NCI-H82 treated with DMSO at 0.1 percent for 48 hours (cell line): ENCODE results near the gene ARPC5L.

Source experiments
- DNase-seq: peaks from one replicate; lab custom pipeline; 2025; ENCODE audit not compliant: unreplicated experiment; lab: John Stamatoyannopoulos, UW

ARPC5L gene

DNA sequence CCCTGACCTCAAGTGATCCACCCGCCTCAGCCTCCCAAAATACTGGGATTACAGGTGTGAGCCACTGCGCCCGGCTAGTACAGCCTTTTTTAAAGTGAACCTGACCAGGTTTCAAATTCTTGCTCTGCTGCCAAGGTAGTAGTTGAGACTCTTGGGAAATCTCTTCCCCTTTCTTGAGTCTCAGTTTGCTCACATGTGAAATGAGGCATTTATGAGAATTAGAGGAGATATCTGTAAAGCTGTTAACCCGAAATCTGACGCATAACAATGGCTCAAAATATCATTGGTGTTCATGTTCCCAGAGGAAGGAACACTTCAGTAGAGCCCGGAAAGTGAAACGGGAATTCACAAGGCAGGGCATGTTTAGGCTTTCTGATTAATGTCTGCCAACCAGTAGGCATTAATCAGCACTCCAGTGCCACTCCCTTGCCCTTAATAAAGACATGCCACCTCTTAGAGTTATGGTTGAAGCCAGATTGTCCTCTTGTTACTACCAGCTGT lies 1.5 kb downstream of the ARPC5L start:
- no peak for DNase-seq

DNA sequence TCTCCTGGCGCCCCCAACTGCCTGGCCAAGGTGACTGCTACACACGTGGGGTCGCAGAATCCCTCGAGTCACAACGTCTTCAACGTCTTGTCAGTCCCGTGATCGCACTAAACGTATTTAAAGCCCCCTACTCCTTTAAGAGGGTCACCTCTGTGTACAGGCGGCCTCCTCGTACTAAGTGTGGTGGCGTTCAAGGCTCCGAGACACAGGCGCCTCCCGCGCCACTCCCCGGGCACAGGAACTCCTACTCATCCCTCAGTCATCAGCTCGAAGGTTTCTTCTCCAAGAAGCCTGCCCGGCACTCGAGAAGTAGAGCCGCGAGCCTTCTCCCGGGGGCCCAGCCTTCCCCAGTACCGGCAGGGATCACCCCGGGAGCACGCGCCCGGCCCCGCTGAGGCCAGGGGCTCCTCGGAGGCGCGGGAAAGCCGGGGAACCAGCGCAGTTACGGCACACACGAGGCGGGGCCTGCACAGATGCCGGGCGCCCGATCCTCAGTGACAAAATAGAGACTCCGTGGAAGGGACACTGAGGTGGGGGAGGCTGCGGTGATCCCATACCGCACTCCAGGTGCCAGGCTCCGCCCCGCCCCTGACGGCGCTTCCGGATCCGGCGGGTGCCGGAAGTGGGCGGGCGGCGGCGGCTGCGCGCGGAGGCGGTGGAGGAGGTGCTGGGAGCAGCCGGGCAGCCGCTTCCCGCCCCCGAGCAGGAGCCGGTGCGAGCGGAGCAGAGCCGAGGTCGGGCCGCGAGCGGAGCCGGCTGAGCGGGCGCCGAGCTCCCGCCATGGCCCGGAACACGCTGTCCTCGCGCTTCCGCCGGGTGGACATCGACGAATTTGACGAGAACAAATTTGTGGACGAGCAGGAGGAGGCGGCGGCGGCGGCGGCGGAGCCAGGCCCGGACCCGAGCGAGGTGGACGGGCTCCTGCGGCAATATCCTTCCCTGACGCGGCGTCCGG lies 6.9 kb downstream of the ARPC5L start:
- DNase-seq = peak; percentile 28

DNA sequence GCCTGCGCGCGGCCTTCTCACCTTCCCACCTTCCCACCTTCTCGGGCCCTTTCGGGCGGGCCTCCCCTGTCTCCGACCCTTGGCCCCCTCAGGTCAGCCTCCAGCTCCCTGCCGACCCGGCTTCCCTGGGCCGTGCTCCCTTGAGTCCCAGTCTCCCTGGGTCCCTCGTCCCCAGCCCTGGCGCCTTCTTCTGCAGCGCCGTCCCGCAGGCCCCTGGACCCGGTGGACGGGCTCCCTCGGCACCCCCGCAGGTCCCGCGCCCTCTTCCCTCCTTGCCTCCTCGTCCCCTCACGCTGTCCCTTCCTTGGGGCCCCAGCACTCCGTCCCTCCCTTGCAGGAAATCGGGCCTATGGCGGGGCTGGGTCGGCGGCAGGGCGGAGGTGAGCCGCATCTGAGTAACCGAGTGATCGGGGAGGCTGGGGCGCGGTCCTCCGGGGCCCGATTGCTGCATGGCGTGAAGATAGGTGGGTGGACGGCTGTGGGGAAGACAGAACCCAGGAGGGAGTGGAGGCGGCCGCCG lies 7.6 kb downstream of the ARPC5L start:
- no peak for DNase-seq

DNA sequence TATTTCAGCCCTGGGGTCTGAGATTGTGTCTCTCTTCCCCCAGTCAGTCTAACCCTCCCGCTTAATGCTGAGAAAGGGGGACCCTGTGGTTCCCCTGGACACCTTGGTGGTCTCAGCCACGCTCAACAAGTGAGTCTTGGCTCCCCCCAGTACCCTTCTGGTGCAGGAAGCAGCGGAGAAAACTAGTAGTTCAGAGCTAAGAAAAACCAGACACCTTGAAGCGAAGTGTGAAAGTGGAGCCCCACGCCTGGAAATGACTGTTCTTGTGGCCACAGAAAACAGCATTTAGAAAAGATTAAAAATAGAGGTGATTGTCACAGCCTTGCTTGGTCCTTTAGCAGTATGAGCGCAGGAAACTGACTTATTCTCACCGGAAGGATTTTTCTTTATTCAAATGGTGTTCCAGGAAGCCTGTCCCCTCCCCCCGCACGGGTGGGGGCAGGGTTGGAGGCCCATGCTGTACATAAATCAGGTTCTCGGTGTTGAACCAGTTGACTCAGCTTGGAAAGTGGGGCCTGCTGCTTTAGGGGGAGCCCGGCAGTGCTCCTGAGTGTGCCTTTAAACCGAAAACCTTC lies 8.1 kb downstream of the ARPC5L start:
- no peak for DNase-seq

DNA sequence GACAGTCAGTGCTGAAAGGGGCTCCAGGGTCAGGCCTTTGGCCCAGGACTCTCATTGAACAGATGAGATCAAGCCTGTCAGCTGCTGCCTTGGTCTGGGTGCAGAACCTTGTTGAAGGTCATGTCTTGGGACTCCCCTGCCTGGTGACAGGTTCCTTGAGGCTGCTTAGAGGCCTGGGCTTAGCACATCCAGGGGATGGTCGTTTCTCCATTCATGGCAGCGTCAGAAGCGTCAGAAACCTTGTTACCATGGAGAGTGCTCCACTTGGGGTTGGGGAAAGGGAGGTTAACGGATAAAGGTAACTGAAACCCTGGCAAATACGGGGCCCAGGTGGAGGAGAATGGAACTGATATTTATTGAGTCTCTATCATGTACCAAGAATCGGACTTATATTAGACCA lies 8.8 kb downstream of the ARPC5L start:
- no peak for DNase-seq

DNA sequence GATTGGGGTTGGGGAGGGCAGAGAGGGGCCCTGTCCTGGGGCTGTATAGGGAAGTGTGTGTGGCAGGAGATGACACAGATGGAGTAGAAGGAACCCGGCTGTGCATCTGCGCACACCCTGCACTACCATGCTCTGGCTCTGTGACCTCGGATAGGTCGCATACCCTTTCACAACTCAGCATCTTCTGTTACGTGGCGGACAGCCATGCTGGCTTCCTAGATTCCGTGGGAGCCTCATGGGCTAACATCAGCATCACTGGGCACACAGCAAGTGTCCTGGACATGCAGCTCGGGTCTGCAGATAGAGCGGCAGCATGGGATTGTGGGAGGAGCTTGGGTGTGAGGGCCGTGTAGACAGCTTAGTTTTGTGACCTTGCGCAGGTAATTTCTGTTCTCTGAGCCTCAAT lies 9.2 kb downstream of the ARPC5L start:
- DNase-seq = no peak

DNA sequence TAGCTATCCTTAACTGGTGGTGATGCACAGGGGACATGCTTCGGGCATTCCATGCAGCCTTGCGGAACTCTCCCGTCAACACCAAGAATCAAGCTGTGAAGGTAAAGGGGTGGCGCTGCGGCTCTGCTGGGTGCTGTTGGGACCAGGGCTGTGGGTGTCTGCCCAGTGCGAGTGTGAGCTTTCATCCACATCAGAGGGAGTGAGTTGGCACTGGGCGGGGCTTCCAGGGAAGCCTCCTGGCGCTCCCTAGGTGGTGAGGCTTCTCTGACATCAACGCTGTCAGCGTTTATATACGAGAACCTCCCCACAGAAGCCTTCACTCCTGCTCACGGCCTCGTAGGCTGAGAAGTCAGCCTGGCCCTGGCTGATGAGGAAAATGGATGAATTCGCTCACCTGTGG lies 11.7 kb downstream of the ARPC5L start:
- DNase-seq = no peak

DNA sequence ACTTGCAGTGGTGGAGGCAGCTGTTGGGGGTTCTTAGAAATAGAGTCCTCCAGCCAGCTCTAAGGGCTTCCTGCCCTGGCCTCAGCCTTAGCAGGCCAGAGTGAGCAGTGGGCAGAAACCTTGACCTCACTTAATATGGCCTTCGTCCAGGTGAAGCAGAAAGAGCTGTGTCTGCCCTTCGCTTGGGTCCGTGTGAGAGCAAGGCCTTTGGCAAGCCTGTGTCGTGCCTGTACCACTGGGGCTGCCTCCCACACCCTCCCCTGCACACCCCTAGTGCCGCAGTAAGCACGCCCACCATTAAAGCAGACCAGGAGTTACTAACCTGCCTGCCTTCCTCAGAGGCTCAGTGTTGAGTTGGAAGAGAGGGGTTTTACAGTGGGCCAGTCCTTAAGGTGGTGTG lies 13.6 kb downstream of the ARPC5L start:
- no peak for DNase-seq

DNA sequence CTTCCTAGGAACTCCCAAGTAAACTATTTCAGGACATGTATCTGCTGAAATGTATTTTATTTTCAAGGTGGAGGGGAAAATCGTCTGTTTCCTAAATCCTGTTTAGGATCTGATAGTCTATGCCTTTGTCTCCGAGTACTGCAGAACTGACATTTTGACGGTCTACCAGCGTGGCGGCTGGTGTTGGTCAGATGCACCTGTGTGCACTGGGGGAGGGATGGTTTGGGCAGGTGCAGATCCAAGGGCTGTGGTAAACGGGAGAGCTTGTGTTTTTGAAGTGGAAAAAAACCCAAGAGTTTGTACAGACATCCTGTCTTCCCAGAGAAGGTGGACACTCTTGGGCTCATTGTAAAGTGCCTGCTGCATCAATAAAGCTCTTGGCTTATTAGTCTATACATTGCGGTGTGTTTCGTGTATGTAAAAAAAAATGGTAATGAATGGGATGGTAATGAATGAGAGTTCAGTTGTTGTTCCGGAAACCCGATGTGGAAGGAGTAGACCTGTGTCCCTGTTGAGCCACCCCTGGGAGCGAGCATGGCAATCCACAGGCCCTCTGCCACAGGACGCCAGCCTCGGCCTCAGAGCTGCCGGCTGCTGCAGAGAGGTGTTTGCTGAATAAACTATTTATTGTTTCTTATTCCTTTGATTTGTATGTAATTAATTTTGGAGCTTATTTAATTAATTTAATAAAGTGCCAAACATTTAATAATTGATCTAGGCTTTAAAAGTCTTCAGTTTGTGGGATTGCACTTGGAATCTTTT lies 15.3 kb downstream of the ARPC5L start:
- no peak for DNase-seq

DNA sequence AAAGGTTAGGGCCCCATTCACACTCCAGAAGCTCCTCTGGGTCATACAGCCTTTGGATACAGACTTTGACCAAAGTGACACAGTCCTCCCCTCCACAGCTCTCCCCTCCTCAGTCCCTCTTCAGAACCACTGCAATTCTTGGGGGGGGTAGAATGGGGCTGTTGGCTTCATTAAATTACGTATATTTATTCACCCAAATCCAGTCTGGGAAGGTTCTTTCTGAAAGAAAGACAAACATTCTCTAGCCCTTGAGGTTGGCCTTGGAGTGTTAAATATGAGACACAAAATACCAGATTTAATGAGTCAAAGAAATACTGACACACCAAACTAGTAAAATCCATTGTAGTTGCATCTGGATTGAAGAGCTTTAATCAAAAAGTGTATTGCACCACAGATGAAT lies 16.1 kb downstream of the ARPC5L start:
- DNase-seq = no peak

DNA sequence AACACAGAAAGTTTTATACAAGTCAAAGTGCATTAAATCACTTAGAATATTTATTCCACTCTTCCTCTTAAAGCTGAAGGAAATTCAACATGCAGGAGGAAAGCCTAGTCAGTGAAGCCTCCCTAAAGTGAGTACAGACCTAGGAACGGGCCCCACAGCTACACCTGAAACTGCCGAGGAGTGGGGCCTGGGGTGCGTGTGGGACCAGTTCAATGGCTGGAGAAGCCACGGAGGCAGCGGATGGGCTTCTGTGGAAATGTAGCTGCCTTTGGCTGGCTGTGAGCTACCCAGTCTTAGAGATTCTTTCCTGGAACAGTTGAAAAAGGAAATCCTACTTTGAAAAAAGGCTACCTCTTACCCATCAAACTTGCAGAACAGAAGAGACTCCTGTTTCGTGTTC lies 16.6 kb downstream of the ARPC5L start:
- DNase-seq = no peak

DNA sequence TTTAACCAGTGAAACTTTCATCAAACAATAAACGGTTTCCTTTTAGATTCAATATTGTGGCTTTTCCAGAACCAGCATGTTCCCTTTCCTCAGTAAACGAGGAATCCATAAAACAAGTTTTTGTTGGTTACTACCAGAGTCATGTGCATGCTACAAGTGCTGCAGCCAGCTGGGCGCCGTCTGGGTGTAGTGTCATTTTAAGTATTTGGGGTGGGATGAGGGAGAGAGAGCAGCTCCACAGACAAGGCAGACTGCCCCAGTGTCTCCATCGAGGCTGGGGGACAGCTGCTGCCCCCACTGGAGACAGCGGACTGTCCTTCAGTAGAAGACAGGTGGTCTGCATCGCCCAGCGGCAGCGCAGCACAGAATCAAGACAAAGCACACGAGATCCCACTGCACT lies 17.3 kb downstream of the ARPC5L start:
- DNase-seq = no peak

DNA sequence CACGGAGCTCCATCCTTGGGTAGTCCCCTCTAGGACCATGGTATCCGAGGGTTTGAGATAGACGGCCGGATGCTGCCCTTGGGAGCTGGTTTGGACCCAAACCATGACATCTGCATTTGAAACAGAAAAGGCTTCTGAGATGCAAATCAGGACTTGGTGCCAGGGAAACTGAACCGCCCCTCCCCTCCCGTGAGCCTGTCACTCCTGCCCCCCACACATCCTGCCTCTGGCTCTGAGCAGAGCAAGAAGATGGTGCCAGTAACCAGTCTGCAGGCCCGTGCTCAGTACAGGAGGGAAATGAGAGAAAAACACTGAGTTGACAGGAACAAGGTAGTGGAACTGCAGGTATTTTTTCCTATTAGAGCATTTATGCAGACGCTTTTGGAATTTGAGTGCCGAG lies 18.6 kb downstream of the ARPC5L start:
- no peak for DNase-seq

DNA sequence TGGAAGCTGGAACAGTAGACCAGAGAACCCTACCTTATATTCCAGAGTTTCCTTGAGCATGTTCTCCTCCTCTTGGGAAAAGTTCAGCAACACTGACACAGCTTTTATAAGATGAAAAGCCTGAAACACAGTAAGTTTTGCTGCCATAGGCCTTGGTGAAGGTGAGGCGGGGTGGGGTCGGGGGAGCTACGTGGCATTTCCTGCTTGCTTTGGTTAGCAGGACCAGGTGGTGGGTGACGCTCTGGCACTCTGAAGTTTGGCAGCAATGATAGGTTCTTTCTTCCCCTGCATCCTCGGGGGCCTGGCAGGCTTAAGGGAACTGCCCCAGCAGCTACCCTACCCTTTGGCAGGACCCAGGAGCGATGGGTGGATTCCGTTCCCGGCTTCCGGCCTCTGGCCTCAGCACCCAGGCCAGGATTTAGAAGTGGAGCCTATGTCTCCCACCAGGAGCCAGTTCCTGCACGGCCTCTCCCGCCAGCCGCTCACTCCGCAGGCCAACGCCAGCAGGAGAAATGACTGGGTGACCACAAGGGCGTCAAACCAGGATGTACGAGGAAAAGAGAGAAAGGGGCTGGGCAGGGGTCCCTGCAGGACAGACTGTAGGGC lies 19.3 kb downstream of the ARPC5L start:
- DNase-seq = no peak

DNA sequence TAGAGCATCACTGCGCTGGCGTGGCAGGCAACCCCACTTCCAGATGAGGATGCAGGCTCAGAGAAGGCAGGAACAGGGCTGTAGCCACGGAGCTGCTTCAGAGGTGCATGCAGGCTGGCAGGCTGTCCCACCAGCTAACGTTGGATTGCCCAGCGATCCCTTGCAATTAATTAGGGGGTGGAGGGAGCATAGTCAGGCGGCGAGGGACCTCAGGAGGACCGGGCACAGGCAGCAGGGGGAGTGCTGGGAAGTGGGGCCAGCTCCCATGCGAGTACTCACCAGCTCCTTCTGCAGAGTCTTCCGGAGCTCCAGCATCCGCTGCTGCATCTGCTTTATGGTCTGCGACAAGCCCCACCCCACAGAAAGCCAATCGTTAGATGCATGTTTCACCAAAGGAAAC lies 20.3 kb downstream of the ARPC5L start:
- no peak for DNase-seq

DNA sequence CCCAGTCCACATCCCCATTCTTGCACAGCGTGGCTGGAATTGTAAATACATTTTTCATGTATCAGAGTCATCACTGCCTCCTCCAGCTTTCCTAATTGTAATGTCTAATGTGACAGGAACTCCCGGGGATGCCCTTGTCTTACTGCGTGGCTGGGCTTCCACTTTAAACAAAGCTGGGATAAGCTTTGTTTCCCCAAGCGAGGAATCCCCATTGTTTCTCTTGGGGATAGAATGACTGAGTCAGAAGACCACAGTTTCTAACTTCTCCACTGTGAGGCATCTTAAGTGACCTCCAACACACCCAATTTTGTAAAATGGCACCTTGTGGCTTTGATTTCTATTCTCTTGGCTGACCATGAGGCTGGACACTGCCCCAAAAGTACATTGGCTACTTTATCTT lies 22.4 kb downstream of the ARPC5L start:
- DNase-seq = no peak

DNA sequence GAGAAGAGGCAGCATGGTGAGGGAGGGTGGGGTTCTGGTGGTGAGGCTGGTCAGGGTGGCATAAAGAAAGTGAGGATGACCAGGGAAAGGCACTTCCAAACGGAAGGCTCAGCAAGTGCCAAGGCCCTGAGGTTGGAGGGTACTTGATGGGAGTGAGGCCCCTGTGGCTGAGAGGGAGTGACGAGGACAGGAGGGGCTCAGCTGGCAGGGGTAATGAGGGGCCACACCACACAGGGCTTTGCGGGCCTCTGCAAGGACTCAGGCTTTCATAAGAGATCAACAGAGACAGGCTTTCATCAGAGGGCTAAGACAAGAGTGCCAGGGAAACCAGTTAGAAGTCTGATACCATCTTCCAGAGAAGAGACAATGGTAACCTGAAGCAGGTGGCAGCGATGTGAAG lies 23.6 kb downstream of the ARPC5L start:
- no peak for DNase-seq

DNA sequence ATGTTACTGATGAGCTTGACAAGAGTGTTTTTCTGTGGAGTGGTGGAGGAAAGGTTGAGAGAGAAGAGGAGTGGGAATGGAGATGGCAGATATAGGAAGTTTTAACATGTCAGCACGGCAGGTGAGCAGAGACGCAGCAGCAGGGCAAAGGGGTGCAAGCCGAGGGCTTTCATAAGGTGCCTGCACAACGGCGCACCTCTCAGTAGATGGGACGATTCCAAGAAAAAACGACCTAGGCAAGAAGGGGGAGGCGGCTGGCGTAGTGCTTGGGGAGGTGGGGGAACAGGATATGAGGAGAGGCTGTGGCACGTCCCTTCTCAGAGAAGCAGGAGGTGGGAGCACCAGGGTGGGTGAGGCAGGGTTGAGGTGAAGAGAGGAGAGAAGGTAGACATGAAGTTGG lies 24.5 kb downstream of the ARPC5L start:
- no peak for DNase-seq

DNA sequence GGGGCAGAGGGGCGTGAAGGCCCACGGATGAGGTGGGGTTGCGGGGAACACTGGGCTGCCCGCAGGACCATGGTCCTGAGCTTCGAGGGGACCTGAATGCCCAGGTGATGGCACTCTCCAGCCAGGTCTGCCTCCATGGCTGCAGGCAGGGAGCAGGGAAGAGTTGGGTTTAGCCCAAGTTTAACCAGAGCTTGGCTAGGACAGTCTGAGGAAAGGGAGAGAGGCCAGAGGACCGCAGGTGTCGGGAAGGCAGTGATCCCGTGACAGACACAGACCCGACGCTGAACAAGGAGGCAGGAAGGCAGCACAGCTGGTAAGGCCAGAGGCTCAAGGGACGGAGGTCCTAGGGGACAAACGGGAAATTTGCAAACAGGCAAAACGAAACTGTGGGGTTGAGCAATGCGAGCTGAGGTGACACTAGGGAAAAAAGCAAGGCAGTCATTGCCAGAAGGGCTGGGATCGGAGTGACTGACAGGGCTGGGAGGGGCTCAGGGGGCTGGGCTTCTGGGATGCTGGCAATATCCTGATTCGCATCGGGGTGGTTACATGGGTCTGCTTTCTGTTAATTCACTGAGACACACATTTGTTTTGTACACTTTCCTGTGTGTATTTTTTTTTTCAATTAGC lies 25.0 kb downstream of the ARPC5L start:
- no peak for DNase-seq

DNA sequence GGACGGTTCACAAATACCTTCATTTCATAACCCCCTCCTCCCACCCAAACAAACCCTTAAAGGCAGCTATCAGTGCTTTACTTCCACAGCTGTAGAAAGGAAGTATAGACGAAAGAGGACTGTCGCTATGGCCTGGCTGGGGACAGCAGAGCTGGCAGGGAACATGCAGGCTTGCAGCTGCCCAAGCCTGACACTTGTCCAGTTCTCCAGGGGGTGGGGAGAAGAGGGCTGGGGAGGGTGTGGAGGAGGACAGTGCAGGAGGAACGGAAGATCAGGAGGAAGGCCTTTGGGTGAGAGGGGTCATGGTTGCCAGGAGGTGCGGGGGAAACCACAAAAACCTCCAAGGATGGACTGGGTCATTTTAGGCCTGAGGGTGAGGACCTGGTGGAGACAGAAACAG lies 25.9 kb downstream of the ARPC5L start:
- no peak for DNase-seq

DNA sequence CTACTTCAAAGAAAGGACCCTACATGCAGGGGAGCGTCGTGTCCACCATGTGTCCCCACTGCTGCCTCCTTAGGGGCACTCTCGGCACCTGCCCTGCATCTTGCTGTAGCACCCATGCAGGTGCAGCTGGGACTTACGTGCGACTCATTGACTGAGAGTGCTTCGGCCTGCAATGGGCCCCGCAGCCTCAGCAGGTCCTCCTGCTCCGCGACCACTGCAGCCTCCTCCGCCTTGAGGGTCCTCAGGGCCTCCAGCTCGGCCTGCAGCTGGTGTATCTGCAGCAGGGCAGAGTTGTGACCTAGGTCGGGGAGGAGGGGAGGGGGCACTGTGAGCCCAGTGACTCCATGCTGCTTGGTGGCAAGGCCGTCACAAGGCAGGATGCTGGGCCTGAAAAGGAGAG lies 27.1 kb downstream of the ARPC5L start:
- no peak for DNase-seq
